ENCODE data around the gene MYO7A. TPM values are rescaled to one million over a fixed set of nuclear protein-coding genes. Genes with fewer than 3 reads are reported as not detected.

MYO7A gene
- total and polyA plus RNA-seq, 2 experiments from 2014 or later = 9.8 to 10.1 TPM

DNA sequence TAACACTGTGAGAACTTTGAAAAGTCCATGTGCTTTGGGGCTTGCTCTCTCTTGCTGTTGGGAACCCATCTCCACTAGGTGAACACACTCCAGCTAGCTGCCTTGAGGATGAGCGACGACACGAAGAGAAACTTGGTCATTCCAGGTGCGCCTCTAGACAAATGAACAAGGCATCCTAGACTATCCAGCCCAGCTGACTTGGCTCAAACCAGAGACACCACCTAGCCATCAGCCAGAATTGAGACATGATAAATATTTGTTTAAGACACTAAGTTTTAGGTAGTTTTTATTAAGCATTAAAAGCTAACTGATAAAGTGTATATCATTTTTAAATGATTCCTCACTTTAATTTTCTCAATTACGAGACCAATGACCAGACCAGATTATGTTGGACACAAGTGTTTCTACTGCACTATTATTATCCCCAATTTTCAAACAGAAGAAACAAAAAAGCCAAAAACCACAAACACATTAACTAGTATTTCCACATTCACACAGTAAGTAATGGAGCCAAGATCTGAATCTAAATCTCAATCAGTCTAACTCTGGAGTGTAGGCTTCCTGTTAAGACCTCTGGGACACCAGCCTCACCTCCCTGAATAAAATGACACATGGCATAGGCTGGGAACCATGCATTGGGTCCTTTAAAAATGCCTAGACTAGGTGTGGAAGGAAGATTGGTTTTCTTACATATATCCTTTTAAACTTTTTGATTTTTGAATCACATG is 103.0 kb downstream of the MYO7A start:
- H2AFZ ChIP-seq = no peak overlapping the region
- no peaks in the 10 kb centered on the region for H4K20me1 ChIP-seq (ENCODE audit: insufficient read depth, poor library complexity, severe bottlenecking)
- no peak for TF ChIP-seq EZH2phosphoT487 (IDR thresholded peaks at IDR 0.05; ENCODE audit: low read depth, severe bottlenecking, unreplicated experiment)
- TF ChIP-seq, protein P1, sequence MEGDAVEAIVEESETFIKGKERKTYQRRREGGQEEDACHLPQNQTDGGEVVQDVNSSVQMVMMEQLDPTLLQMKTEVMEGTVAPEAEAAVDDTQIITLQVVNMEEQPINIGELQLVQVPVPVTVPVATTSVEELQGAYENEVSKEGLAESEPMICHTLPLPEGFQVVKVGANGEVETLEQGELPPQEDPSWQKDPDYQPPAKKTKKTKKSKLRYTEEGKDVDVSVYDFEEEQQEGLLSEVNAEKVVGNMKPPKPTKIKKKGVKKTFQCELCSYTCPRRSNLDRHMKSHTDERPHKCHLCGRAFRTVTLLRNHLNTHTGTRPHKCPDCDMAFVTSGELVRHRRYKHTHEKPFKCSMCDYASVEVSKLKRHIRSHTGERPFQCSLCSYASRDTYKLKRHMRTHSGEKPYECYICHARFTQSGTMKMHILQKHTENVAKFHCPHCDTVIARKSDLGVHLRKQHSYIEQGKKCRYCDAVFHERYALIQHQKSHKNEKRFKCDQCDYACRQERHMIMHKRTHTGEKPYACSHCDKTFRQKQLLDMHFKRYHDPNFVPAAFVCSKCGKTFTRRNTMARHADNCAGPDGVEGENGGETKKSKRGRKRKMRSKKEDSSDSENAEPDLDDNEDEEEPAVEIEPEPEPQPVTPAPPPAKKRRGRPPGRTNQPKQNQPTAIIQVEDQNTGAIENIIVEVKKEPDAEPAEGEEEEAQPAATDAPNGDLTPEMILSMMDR (IDR thresholded peaks at IDR 0.05; ENCODE audit: poor library complexity) = no peak
- TF ChIP-seq EZH2 (IDR thresholded peaks at IDR 0.05; ENCODE audit: borderline replicate concordance) = no peak
- no peaks in the 10 kb centered on the region for H3K79me2 ChIP-seq
- H3K4me1 ChIP-seq (ENCODE audit: insufficient read depth) = no peaks in the 10 kb centered on the region
- 94% methylated on average over 5 of the region's 5 CpGs for WGBS (ENCODE audit: low lambda C conversion rate, missing lambda C conversion rate)
- H3K27me3 ChIP-seq = no peaks in the 10 kb centered on the region
- H3K36me3 ChIP-seq (replicated peaks; ENCODE audit: insufficient read depth, low read depth) = no peaks in the 10 kb centered on the region
- no peaks in the 10 kb centered on the region for H3K9me3 ChIP-seq (ENCODE audit: low read depth)
- H3K4me2 ChIP-seq = no peak overlapping the region
- H3K4me3 ChIP-seq = no peak overlapping the region
- no peaks in the 10 kb centered on the region for H3K9me2 ChIP-seq (replicated peaks; ENCODE audit: insufficient read depth)
- no peak for DNase-seq (ENCODE audit: low spot score)
- H3K27ac ChIP-seq = no peak overlapping the region

DNA sequence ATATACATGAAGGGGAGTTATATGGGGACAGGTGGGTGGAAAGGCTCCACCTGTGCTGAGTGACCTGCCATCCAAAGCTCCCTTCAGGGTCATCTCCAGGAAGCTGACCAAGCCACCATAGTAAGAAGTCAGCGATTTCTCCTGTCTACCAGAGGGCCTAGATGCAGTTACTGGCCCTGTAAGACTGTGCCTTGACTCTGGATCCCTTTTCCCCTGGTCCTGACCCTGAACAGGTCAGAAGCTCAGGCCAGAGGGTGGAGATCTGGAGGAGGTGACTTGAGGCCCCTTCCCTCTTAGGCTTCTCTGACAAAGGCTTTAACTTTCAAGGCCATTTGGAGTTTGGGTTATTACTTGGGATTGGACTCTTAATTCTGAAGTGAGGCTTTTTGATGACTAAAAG is 103.8 kb downstream of the MYO7A start:
- Histone ChIP-seq H3K79me2 (no peaks in the 10 kb centered on the region), H2AFZ (no peak overlapping the region), H3K4me2 (no peak overlapping the region), H3K4me3 (no peak overlapping the region), H3K27ac (no peak overlapping the region), H3K36me3 (replicated peaks; ENCODE audit: insufficient read depth, low read depth) (no peaks in the 10 kb centered on the region), H4K20me1 (ENCODE audit: insufficient read depth, poor library complexity, severe bottlenecking) (no peaks in the 10 kb centered on the region), H3K9me3 (ENCODE audit: low read depth) (no peaks in the 10 kb centered on the region), H3K27me3 (no peaks in the 10 kb centered on the region), H3K4me1 (ENCODE audit: insufficient read depth) (no peaks in the 10 kb centered on the region), H3K9me2 (replicated peaks; ENCODE audit: insufficient read depth) (no peaks in the 10 kb centered on the region)
- DNase-seq (ENCODE audit: low spot score) = no peak
- TF ChIP-seq EZH2phosphoT487 (IDR thresholded peaks at IDR 0.05; ENCODE audit: low read depth, severe bottlenecking, unreplicated experiment) (no peak), EZH2 (IDR thresholded peaks at IDR 0.05; ENCODE audit: borderline replicate concordance) (no peak)
- TF ChIP-seq, protein P1 (IDR thresholded peaks at IDR 0.05; ENCODE audit: poor library complexity) = no peak
- WGBS (ENCODE audit: low lambda C conversion rate, missing lambda C conversion rate) = 88% methylated on average over 1 of the region's 1 CpG

DNA sequence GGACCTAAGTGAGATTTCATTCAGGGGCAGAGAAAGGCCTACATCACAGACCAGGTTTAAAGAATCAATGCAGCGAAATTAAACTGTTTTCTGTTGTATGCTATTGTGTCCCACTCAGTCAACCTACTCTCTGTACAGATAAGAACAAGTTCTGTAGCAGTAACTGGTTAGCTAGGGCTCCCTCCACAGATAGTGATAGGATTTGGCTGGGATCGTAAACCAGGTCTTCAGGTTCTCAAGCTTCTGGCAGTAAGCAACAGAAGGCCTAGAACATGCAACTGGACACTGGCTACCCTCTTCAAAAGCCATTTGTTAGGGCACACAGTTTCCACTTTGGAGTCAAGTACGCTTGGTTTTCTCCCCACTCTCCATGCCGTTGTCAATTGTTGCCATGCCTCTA is 104.2 kb downstream of the MYO7A start:
- no peaks in the 10 kb centered on the region for H3K79me2 ChIP-seq
- 91% methylated on average over 4 of the region's 4 CpGs for WGBS (ENCODE audit: low lambda C conversion rate, missing lambda C conversion rate)
- no peak for TF ChIP-seq EZH2 (IDR thresholded peaks at IDR 0.05; ENCODE audit: borderline replicate concordance)
- TF ChIP-seq, protein P1 (IDR thresholded peaks at IDR 0.05; ENCODE audit: poor library complexity) = no peak
- no peak for TF ChIP-seq EZH2phosphoT487 (IDR thresholded peaks at IDR 0.05; ENCODE audit: low read depth, severe bottlenecking, unreplicated experiment)
- no peak for DNase-seq (ENCODE audit: low spot score)
- H3K27me3 ChIP-seq = no peaks in the 10 kb centered on the region
- no peak overlapping the region for H2AFZ ChIP-seq
- no peaks in the 10 kb centered on the region for H3K9me2 ChIP-seq (replicated peaks; ENCODE audit: insufficient read depth)
- no peaks in the 10 kb centered on the region for H4K20me1 ChIP-seq (ENCODE audit: insufficient read depth, poor library complexity, severe bottlenecking)
- no peaks in the 10 kb centered on the region for H3K4me1 ChIP-seq (ENCODE audit: insufficient read depth)
- no peaks in the 10 kb centered on the region for H3K9me3 ChIP-seq (ENCODE audit: low read depth)
- H3K4me3 ChIP-seq = no peak overlapping the region
- H3K4me2 ChIP-seq = no peak overlapping the region
- H3K27ac ChIP-seq = no peak overlapping the region
- no peaks in the 10 kb centered on the region for H3K36me3 ChIP-seq (replicated peaks; ENCODE audit: insufficient read depth, low read depth)

All from hepatocyte (in vitro differentiated cells).